Mucosa of descending colon (tissue), 3 donors: ENCODE data around the gene PRKG1. TPM values are rescaled to one million over a fixed set of nuclear protein-coding genes. Genes with fewer than 3 reads are reported as not detected.

Experiments used
- ATAC-seq: fragments of 200-7000 bp; cut with Tn5 transposase; one replicate; pipeline ENCODE4 v1.9.1; 2020; ENCODE audit warnings: mild to moderate bottlenecking, moderate library complexity
- DNase-seq, 3 donors: peaks; one replicate each; pipeline ENCODE4 v3.0.0-alpha.2; 2020
- H3K36me3 ChIP-seq: fragments of 200-600 bp; one replicate; pipeline ENCODE4 v1.8.0; 2021; ENCODE audit warnings: low read depth, mild to moderate bottlenecking
- H3K4me1 ChIP-seq: fragments of 200-600 bp; one replicate; pipeline ENCODE4 v1.8.0; 2021; ENCODE audit warnings: low read depth, mild to moderate bottlenecking
- H3K4me3 ChIP-seq: fragments of 200-600 bp; one replicate; pipeline ENCODE4 v1.8.0; 2021; ENCODE audit warnings: mild to moderate bottlenecking
- H3K9me3 ChIP-seq: fragments of 200-600 bp; one replicate; pipeline ENCODE4 v1.8.0; 2021; ENCODE audit warnings: mild to moderate bottlenecking
- CTCF ChIP-seq: fragments of 200-600 bp; IDR thresholded peaks from one replicate; pipeline ENCODE4 v1.8.0; 2022; ENCODE audit warnings: antibody characterized with exemption, mild to moderate bottlenecking
- intact Hi-C, 2 donors: fragments of 100-400 bp; cut with DNase I in 1 of 2; cut with micrococcal nuclease in 1 of 2; formaldehyde crosslinking; loops; one replicate each; pipeline versions ENCODE4 v1.11.0 to v1.11.1; 2022; cut with DNase I, micrococcal nuclease
- total RNA-seq, 3 donors: library from RNA; stranded (reverse); fragmentation: NEBNext Ultra II Directional in 2 of 3; extraction: Animal tissue kit (Norgen Biotek cat#: 25700) in 2 of 3; gene quantifications; one replicate each; pipeline versions ENCODE4 v1.2.1 to v1.2.4, GENCODE V29; 2021 to 2023
- donor health status: DM: no; HTN: no; CAD: no; lungs with moderate emphysema.
- donor health status: DM: no; HTN: no; CAD: no.
- donor health status: DM: no; HTN: yes; CAD: no.

PRKG1 gene
- total RNA-seq, 3 donors from 2014 or later, result 17.1 to 55.6 (median 21.1) TPM

DNA sequence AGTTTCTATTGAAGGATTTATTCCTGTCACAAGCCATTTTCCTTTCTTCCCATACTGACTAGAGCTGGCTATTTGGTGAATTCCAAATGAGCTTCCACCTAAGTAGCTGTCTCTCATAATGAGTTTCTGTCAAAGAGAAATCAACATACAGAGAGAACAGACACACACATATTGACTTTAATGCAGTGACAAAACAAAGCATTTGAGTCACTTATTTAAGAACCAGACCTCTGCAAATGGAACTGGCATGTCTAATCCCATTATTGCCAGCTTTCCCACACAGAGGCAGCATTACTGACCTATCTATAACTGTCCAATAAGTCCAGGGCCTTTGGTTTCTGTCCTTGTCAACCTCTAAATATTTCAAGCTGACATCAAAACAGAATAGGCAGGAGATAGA is 804.4 kb downstream of the PRKG1 start:
- no peak for DNase-seq
- no peak overlapping the region for H3K4me3 ChIP-seq
- no peak for ATAC-seq
- H3K9me3 ChIP-seq, result no peaks in the 10 kb centered on the region
- intact Hi-C loops, result no loop called here
- no peaks in the 10 kb centered on the region for H3K4me1 ChIP-seq
- no peak for TF ChIP-seq CTCF
- no peaks in the 10 kb centered on the region for H3K36me3 ChIP-seq

- Histone ChIP-seq H3K4me3 (no peak overlapping the region), H3K36me3 (no peaks in the 10 kb centered on the region), H3K4me1 (no peaks in the 10 kb centered on the region), H3K9me3 (no peaks in the 10 kb centered on the region)
- DNase-seq (no peak), ATAC-seq (peak; percentile 76)
- TF ChIP-seq CTCF, result no peak
- intact Hi-C loops, result no loop called here
Observed at GRCh38 chr10:51879238-51879637, 805.0 kb downstream of the PRKG1 start.

GRCh38 chr10:51881213-51881612 is 806.9 kb downstream of the PRKG1 start:
- H3K4me1 ChIP-seq, result no peaks in the 10 kb centered on the region
- no peak for DNase-seq
- TF ChIP-seq CTCF, result no peak
- intact Hi-C loops, result no loop called here
- no peak overlapping the region for H3K4me3 ChIP-seq
- no peaks in the 10 kb centered on the region for H3K36me3 ChIP-seq
- no peak for ATAC-seq
- no peaks in the 10 kb centered on the region for H3K9me3 ChIP-seq

GRCh38 chr10:51886438-51887068 is 812.3 kb downstream of the PRKG1 start:
- no peak for TF ChIP-seq CTCF
- DNase-seq, result no peak
- H3K4me1 ChIP-seq, result no peaks in the 10 kb centered on the region
- H3K36me3 ChIP-seq, result no peaks in the 10 kb centered on the region
- no peak for ATAC-seq
- no peak overlapping the region for H3K4me3 ChIP-seq
- intact Hi-C loops, result no loop called here
- H3K9me3 ChIP-seq, result no peaks in the 10 kb centered on the region

DNA sequence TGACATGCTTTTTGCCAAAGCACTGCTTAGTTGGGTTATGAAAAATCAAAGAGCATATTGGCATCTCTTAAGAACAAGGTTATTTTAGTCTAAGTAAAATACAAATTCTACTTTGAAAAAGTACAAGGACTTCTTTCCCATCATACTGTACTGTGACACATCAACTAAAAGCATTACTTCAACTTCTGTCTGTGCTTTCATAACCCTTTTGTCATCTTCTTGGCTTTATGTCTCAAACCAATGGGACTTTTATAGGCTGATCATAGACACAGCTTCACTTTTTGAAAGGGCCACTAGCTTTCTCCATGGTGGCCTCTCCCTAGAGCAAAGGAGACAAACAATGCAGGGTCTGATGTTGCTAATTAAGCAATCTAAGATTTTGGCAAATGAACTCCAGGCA is 814.0 kb downstream of the PRKG1 start:
- ATAC-seq (no peak), DNase-seq (no peak)
- no peak for TF ChIP-seq CTCF
- no peak overlapping the region for H3K4me3 ChIP-seq
- H3K4me1 ChIP-seq, result no peaks in the 10 kb centered on the region
- no peaks in the 10 kb centered on the region for H3K9me3 ChIP-seq
- intact Hi-C loops, result no loop called here
- no peaks in the 10 kb centered on the region for H3K36me3 ChIP-seq

- Histone ChIP-seq H3K4me1 (no peaks in the 10 kb centered on the region), H3K9me3 (no peaks in the 10 kb centered on the region), H3K4me3 (no peak overlapping the region), H3K36me3 (no peaks in the 10 kb centered on the region)
- intact Hi-C loops, result no loop called here
- TF ChIP-seq CTCF, result no peak
- DNase-seq (no peak), ATAC-seq (no peak)
Observed at GRCh38 chr10:51892313-51892712, 818.0 kb downstream of the PRKG1 start.
